Natural killer cell (primary cell): ENCODE measurements around the gene BRCA1. TPM values are rescaled to one million over a fixed set of nuclear protein-coding genes. Genes with fewer than 3 reads are reported as not detected.
A peak's percentile ranks its signal among the peaks of the same experiment; 100 is the strongest.

ENCODE experiments used
- ATAC-seq, 3 donors: fragments of 150-1000 bp in 2 of 3; fragments of 200-7000 bp in 1 of 3; cut with Tn5 transposase; 1 replicate in 1 of 3; 2 replicates in 2 of 3; pipeline ENCODE4 v1.10.0; 2021; ENCODE audit warnings: mild to moderate bottlenecking in 2 of 3, moderate library complexity in 2 of 3
- DNase-seq, 2 donors: peaks; one replicate each; pipeline versions ENCODE4 v3.0.0 to v3.0.0-alpha.2; 2013 to 2021; ENCODE audit warnings: mixed read lengths in 1 of 2
- H3K27ac ChIP-seq: one replicate; pipeline ENCODE4 v1.5.1; 2013; ENCODE audit warnings: mild to moderate bottlenecking, low read length
- H3K27me3 ChIP-seq: one replicate; pipeline ENCODE4 v1.6.1; 2013; ENCODE audit warnings: low read length; ENCODE audit not compliant: control insufficient read depth, insufficient read depth
- H3K36me3 ChIP-seq: one replicate; pipeline ENCODE4 v1.6.1; 2013; ENCODE audit warnings: low read length; ENCODE audit not compliant: control insufficient read depth, insufficient read depth
- H3K4me1 ChIP-seq: one replicate; pipeline ENCODE4 v1.6.1; 2013; ENCODE audit warnings: low read length; ENCODE audit not compliant: control insufficient read depth, insufficient read depth
- H3K4me3 ChIP-seq: one replicate; pipeline ENCODE4 v1.5.1; 2013; ENCODE audit warnings: low read length
- H3K9me3 ChIP-seq: one replicate; pipeline ENCODE4 v1.6.1; 2013; ENCODE audit warnings: low read length; ENCODE audit not compliant: control insufficient read depth, insufficient read depth
- H3K27ac Mint-ChIP-seq, 2 donors: one replicate each; pipeline ENCODE4 v1.8.0; 2022; ENCODE audit warnings: mild to moderate bottlenecking in 2 of 2, mixed read lengths in 2 of 2, moderate library complexity in 1 of 2
- H3K27me3 Mint-ChIP-seq, 2 donors: one replicate each; pipeline ENCODE4 v1.8.0; 2022; ENCODE audit warnings: low read depth in 2 of 2, mixed read lengths in 2 of 2
- H3K36me3 Mint-ChIP-seq: one replicate; pipeline ENCODE4 v1.8.0; 2022; ENCODE audit warnings: mixed read lengths
- H3K4me1 Mint-ChIP-seq, 2 donors: one replicate each; pipeline ENCODE4 v1.8.0; 2022; ENCODE audit warnings: mixed read lengths in 2 of 2
- H3K4me3 Mint-ChIP-seq: one replicate; pipeline ENCODE4 v1.8.0; 2022; ENCODE audit warnings: mild to moderate bottlenecking, moderate library complexity, mixed read lengths
- H3K9me3 Mint-ChIP-seq, 2 donors: one replicate each; pipeline ENCODE4 v1.8.0; 2022; ENCODE audit warnings: mixed read lengths in 2 of 2
- WGBS: methylation state at CpG from one replicate; pipeline ENCODE4 v1.1.7; 2013; ENCODE audit warnings: missing lambda C conversion rate; ENCODE audit not compliant: insufficient coverage; 5-methylcytosine and 5-hydroxymethylcytosine counted together
- intact Hi-C: fragments of 100-400 bp; cut with micrococcal nuclease; formaldehyde crosslinking; loops from one replicate; pipeline ENCODE4 v1.14.2; 2022
- total RNA-seq, 4 donors: library from RNA; stranded (reverse); fragments of 120-200 nt in 1 of 4; gene quantifications; one replicate each; pipeline versions ENCODE4 v1.2.3 to v1.2.4, GENCODE V29; 2013 to 2022
- TF ChIP-seq, protein P1 (sequence below): fragments of 200-600 bp; IDR thresholded peaks from one replicate; pipeline ENCODE4 v1.8.0; 2022; ENCODE audit warnings: antibody characterized with exemption

The BRCA1 gene
- total RNA-seq, 3 donors from 2014 or later (not counting 1 experiment from before 2014, with no cell fraction given): 5.7 to 9.9 (median 8.6) TPM

DNA sequence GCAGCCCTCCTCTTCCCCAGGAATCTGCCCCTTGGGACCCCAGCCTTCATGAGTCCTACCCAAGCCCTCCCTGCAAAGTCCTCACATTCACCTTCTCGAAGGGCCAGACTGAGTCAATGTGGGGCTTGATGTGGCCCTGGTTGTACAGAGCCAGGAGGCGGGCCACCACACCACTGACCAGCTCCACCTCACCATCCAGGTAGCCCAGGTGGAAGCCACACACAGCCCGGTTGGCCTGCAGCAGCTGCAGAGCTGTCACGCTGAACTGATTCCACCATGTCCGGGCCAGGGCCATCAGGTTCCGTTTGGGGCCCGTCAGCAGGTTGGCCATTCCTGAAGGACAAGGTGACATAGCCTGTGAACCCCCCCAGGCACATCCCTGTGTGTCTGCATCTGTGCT is 108.9 kb downstream of the BRCA1 start:
- ATAC-seq (no peak), DNase-seq (no peak)
- Histone ChIP-seq H3K27ac (no peak overlapping the region), H3K36me3 (peaks cover 26% of the 10 kb centered on the region), H3K9me3 (no peaks in the 10 kb centered on the region), H3K4me3 (no peak overlapping the region), H3K4me1 (peaks cover 5% of the 10 kb centered on the region), H3K27me3 (no peaks in the 10 kb centered on the region)
- H3K9me3 Mint-ChIP-seq: no peaks in the 10 kb centered on the region
- peaks cover 0 to 31% of the 10 kb centered on the region in 2 donors for H3K4me1 Mint-ChIP-seq
- no peaks in the 10 kb centered on the region for H3K36me3 Mint-ChIP-seq
- no peak overlapping the region for H3K27ac Mint-ChIP-seq
- no peaks in the 10 kb centered on the region for H3K27me3 Mint-ChIP-seq
- intact Hi-C loops: no loop called here
- TF ChIP-seq, protein P1, sequence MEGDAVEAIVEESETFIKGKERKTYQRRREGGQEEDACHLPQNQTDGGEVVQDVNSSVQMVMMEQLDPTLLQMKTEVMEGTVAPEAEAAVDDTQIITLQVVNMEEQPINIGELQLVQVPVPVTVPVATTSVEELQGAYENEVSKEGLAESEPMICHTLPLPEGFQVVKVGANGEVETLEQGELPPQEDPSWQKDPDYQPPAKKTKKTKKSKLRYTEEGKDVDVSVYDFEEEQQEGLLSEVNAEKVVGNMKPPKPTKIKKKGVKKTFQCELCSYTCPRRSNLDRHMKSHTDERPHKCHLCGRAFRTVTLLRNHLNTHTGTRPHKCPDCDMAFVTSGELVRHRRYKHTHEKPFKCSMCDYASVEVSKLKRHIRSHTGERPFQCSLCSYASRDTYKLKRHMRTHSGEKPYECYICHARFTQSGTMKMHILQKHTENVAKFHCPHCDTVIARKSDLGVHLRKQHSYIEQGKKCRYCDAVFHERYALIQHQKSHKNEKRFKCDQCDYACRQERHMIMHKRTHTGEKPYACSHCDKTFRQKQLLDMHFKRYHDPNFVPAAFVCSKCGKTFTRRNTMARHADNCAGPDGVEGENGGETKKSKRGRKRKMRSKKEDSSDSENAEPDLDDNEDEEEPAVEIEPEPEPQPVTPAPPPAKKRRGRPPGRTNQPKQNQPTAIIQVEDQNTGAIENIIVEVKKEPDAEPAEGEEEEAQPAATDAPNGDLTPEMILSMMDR: no peak
- no peak overlapping the region for H3K4me3 Mint-ChIP-seq
- WGBS: 93% methylated on average over 7 of the region's 7 CpGs

DNA sequence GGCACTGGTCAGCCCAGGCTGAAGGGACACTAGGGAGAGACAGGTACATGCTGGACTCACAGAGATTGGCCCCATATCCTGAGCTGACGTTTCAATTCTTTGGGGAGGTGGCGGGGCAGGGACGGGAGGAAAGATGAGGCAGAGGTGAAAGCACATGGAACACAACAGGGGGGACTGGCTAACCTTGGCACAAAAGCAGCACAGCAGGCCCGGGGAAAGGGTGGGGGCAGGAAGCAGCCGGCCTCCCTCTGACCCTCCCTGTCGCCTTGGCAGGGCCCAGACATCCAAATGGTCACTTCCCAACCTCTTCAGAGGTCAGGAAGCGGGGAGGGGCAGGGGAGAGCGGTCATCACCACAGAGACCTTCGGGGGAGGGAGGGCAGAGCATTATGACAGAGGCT is 109.6 kb downstream of the BRCA1 start:
- Mint-ChIP-seq H3K27ac (peak overlapping the region in 1 of 2 donors; percentile 74), H3K36me3 (no peaks in the 10 kb centered on the region), H3K9me3 (no peaks in the 10 kb centered on the region), H3K27me3 (no peaks in the 10 kb centered on the region), H3K4me3 (no peak overlapping the region), H3K4me1 (peaks cover 3 to 29% of the 10 kb centered on the region in 2 donors)
- Histone ChIP-seq H3K9me3 (no peaks in the 10 kb centered on the region), H3K36me3 (peaks cover 28% of the 10 kb centered on the region), H3K4me3 (no peak overlapping the region), H3K27ac (no peak overlapping the region), H3K4me1 (no peaks in the 10 kb centered on the region), H3K27me3 (no peaks in the 10 kb centered on the region)
- intact Hi-C loops: no loop called here
- DNase-seq: no peak
- TF ChIP-seq, protein P1: no peak
- WGBS: 89% methylated on average over 9 of the region's 9 CpGs
- no peak for ATAC-seq

DNA sequence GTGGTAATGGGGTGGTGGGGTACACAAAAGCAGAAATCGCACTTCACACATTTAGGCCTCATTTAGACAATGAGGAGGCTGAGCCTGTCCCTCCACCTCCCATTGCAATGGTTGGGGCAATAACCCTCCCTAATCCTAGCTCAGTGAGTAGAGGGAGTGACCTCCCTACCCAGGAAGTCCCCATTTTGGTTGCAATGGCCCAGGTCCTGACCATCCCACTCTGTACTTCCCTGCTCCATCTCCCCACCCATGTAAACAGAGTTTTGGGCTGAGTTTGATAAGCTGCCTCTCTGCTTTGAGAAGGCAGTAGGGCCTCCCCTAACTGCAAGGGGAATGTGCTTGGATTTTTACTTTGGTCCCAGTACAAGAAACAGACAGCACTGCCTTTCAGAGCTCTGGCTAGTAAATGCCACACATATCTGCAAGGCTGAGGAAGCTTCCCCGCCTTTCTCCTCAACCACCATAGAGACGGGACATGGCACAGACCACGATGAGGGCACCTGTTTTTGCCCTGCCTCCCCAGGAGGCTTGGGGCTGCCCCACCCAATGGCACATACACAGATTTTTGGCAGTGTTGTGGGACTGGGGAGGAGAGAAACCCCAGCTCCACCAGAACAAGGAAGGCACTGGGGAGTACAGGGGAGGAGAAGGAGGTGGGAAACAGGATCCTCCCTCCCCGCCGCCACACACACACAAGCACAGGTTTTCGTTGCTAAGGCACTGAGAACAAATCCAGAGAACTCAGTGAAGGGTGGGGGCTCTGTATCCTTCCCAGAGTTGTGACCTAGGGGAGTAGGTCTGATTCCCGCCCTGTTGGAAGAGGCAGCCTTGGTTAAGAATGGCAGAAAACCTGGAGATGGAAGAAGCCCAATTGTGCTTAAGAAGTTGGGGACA is 110.3 kb downstream of the BRCA1 start:
- H3K27ac ChIP-seq: no peak overlapping the region
- Mint-ChIP-seq H3K4me1 (peaks cover 8 to 31% of the 10 kb centered on the region in 2 donors), H3K4me3 (no peak overlapping the region), H3K27me3 (no peaks in the 10 kb centered on the region), H3K36me3 (no peaks in the 10 kb centered on the region), H3K9me3 (no peaks in the 10 kb centered on the region), H3K27ac (peak overlapping the region in 1 of 2 donors; percentile 74)
- DNase-seq (no peak), ATAC-seq (no peak)
- no peaks in the 10 kb centered on the region for H3K27me3 ChIP-seq
- 86% methylated on average over 5 of the region's 8 CpGs for WGBS
- peaks cover 29% of the 10 kb centered on the region for H3K36me3 ChIP-seq
- intact Hi-C loops: no loop called here
- H3K4me3 ChIP-seq: no peak overlapping the region
- TF ChIP-seq, protein P1: no peak
- no peaks in the 10 kb centered on the region for H3K9me3 ChIP-seq
- H3K4me1 ChIP-seq: peaks cover 2% of the 10 kb centered on the region
